ENCODE measurements around the gene KIAA1755.

KIAA1755 gene

GRCh38 chr20:38207621-38208020 is 52.9 kb downstream of the KIAA1755 start:
- DNase-seq (ENCODE audit: low read depth in 2 of 3, low spot score in 1 of 3): no peak

- DNase-seq (ENCODE audit: low read depth in 2 of 3, low spot score in 1 of 3): no peak
Observed at GRCh38 chr20:38205001-38205400, 55.5 kb downstream of the KIAA1755 start.

GRCh38 chr20:38203981-38204357 is 56.6 kb downstream of the KIAA1755 start:
- no peak for DNase-seq (ENCODE audit: low read depth in 2 of 3, low spot score in 1 of 3)

- no peak for DNase-seq (ENCODE audit: low read depth in 2 of 3, low spot score in 1 of 3)
Observed at GRCh38 chr20:38203337-38203980, 57.1 kb downstream of the KIAA1755 start.

- no peak for DNase-seq (ENCODE audit: low read depth in 2 of 3, low spot score in 1 of 3)
Observed at GRCh38 chr20:38202982-38203293, 57.6 kb downstream of the KIAA1755 start.

GRCh38 chr20:38202153-38202981 is 58.2 kb downstream of the KIAA1755 start:
- no peak for DNase-seq (ENCODE audit: low read depth in 2 of 3, low spot score in 1 of 3)

- no peak for DNase-seq (ENCODE audit: low read depth in 2 of 3, low spot score in 1 of 3)
Observed at GRCh38 chr20:38201356-38201755, 59.2 kb downstream of the KIAA1755 start.

- DNase-seq (ENCODE audit: low read depth in 2 of 3, low spot score in 1 of 3): no peak
Observed at GRCh38 chr20:38200646-38201045, 59.9 kb downstream of the KIAA1755 start.

- DNase-seq (ENCODE audit: low read depth in 2 of 3, low spot score in 1 of 3): no peak
Observed at GRCh38 chr20:38199501-38200390, 60.8 kb downstream of the KIAA1755 start.

- no peak for DNase-seq (ENCODE audit: low read depth in 2 of 3, low spot score in 1 of 3)
Observed at GRCh38 chr20:38198238-38198861, 62.2 kb downstream of the KIAA1755 start.

GRCh38 chr20:38197619-38198018 is 62.9 kb downstream of the KIAA1755 start:
- DNase-seq (ENCODE audit: low read depth in 2 of 3, low spot score in 1 of 3): no peak

GRCh38 chr20:38197217-38197616 is 63.3 kb downstream of the KIAA1755 start:
- no peak for DNase-seq (ENCODE audit: low read depth in 2 of 3, low spot score in 1 of 3)

- no peak for DNase-seq (ENCODE audit: low read depth in 2 of 3, low spot score in 1 of 3)
Observed at GRCh38 chr20:38196592-38196991, 63.9 kb downstream of the KIAA1755 start.

- no peak for DNase-seq (ENCODE audit: low read depth in 2 of 3, low spot score in 1 of 3)
Observed at GRCh38 chr20:38196076-38196475, 64.5 kb downstream of the KIAA1755 start.

GRCh38 chr20:38195521-38195920 is 65.0 kb downstream of the KIAA1755 start:
- no peak for DNase-seq (ENCODE audit: low read depth in 2 of 3, low spot score in 1 of 3)

- no peak for DNase-seq (ENCODE audit: low read depth in 2 of 3, low spot score in 1 of 3)
Observed at GRCh38 chr20:38194971-38195504, 65.5 kb downstream of the KIAA1755 start.

- no peak for DNase-seq (ENCODE audit: low read depth in 2 of 3, low spot score in 1 of 3)
Observed at GRCh38 chr20:38193586-38194105, 66.9 kb downstream of the KIAA1755 start.

- DNase-seq (ENCODE audit: low read depth in 2 of 3, low spot score in 1 of 3): no peak
Observed at GRCh38 chr20:38192323-38192885, 68.1 kb downstream of the KIAA1755 start.

GRCh38 chr20:38191654-38192053 is 68.9 kb downstream of the KIAA1755 start:
- no peak for DNase-seq (ENCODE audit: low read depth in 2 of 3, low spot score in 1 of 3)

- no peak for DNase-seq (ENCODE audit: low read depth in 2 of 3, low spot score in 1 of 3)
Observed at GRCh38 chr20:38190936-38191371, 69.6 kb downstream of the KIAA1755 start.
